Neural cell (in vitro differentiated cells): ENCODE data around the gene IRX1.

Experiments used
- EP300 ChIP-seq: fragments of 450-650 bp; conservative IDR thresholded peaks from 2 replicates; pipeline ENCODE4 v1.6.1; 2014; ENCODE audit warnings: antibody characterized with exemption, mild to moderate bottlenecking, moderate library complexity; ENCODE audit not compliant: poor library complexity, severe bottlenecking
- EZH2 ChIP-seq: fragments of 200-600, 300-800 bp; shearing (Covaris generic), sonication (generic); IDR thresholded peaks from 2 replicates; pipeline ENCODE4 v1.6.1; 2014; ENCODE audit warnings: antibody characterized with exemption, low read length, borderline replicate concordance, mild to moderate bottlenecking; ENCODE audit not compliant: insufficient read depth, poor library complexity, severe bottlenecking
- POLR2AphosphoS5 ChIP-seq: IDR thresholded peaks from 2 replicates; pipeline ENCODE4 v1.6.1; 2012
- SMC3 ChIP-seq: fragments of 450-650 bp; conservative IDR thresholded peaks from 2 replicates; pipeline ENCODE4 v1.6.1; 2014; ENCODE audit warnings: antibody characterized with exemption, mild to moderate bottlenecking, moderate library complexity; ENCODE audit not compliant: poor library complexity
- TF ChIP-seq, protein P1 (sequence below): IDR thresholded peaks from 2 replicates; pipeline ENCODE4 v1.6.1; 2012; ENCODE audit warnings: borderline replicate concordance
- TF ChIP-seq, protein P2 (sequence below): fragments of 450-650 bp; IDR thresholded peaks from 2 replicates; pipeline ENCODE4 v1.5.1; 2014; ENCODE audit warnings: antibody characterized with exemption, mild to moderate bottlenecking, moderate library complexity; ENCODE audit not compliant: poor library complexity, severe bottlenecking

DNA sequence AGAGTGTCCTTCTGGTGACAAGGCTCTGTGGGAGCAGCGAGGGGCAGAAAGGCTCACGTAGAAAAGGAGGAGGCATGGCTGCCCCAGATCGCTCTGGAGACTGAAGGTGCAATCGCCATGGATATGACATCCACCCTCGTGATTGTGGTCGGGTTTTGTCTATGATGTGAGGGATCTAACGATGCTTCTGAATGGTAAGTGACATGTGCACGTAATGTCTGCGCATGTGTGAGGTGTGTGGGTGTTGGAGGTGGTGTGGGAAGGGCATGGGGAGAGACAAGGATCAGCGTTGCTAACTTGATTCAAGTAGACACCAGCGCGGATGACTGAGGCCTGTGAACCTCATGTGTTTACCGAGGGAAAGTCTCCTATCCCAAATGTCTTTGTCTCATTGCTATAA lies 20.2 kb downstream of the IRX1 start:
- no peak for TF ChIP-seq POLR2AphosphoS5
- TF ChIP-seq, protein P1, sequence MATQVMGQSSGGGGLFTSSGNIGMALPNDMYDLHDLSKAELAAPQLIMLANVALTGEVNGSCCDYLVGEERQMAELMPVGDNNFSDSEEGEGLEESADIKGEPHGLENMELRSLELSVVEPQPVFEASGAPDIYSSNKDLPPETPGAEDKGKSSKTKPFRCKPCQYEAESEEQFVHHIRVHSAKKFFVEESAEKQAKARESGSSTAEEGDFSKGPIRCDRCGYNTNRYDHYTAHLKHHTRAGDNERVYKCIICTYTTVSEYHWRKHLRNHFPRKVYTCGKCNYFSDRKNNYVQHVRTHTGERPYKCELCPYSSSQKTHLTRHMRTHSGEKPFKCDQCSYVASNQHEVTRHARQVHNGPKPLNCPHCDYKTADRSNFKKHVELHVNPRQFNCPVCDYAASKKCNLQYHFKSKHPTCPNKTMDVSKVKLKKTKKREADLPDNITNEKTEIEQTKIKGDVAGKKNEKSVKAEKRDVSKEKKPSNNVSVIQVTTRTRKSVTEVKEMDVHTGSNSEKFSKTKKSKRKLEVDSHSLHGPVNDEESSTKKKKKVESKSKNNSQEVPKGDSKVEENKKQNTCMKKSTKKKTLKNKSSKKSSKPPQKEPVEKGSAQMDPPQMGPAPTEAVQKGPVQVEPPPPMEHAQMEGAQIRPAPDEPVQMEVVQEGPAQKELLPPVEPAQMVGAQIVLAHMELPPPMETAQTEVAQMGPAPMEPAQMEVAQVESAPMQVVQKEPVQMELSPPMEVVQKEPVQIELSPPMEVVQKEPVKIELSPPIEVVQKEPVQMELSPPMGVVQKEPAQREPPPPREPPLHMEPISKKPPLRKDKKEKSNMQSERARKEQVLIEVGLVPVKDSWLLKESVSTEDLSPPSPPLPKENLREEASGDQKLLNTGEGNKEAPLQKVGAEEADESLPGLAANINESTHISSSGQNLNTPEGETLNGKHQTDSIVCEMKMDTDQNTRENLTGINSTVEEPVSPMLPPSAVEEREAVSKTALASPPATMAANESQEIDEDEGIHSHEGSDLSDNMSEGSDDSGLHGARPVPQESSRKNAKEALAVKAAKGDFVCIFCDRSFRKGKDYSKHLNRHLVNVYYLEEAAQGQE, result no peak
- TF ChIP-seq, protein P2, sequence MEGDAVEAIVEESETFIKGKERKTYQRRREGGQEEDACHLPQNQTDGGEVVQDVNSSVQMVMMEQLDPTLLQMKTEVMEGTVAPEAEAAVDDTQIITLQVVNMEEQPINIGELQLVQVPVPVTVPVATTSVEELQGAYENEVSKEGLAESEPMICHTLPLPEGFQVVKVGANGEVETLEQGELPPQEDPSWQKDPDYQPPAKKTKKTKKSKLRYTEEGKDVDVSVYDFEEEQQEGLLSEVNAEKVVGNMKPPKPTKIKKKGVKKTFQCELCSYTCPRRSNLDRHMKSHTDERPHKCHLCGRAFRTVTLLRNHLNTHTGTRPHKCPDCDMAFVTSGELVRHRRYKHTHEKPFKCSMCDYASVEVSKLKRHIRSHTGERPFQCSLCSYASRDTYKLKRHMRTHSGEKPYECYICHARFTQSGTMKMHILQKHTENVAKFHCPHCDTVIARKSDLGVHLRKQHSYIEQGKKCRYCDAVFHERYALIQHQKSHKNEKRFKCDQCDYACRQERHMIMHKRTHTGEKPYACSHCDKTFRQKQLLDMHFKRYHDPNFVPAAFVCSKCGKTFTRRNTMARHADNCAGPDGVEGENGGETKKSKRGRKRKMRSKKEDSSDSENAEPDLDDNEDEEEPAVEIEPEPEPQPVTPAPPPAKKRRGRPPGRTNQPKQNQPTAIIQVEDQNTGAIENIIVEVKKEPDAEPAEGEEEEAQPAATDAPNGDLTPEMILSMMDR, result no peak
- TF ChIP-seq EZH2, result no peak
- TF ChIP-seq SMC3, result no peak
- TF ChIP-seq EP300, result no peak
